Pulmonary artery endothelial cell (primary cell): ENCODE data around the gene IMMP2L. TPM values are rescaled to one million over a fixed set of nuclear protein-coding genes. Genes with fewer than 3 reads are reported as not detected.

Source experiments
- DNase-seq: peaks from one replicate; pipeline ENCODE4 v3.0.0-alpha.2; 2011; ENCODE audit warnings: low read depth, low spot score
- total RNA-seq: library from RNA; depleted of rRNA; stranded (reverse); fragments of >200 nt; gene quantifications from 2 replicates; pipeline ENCODE4 v1.2.3, GENCODE V29; 2014

Gene IMMP2L
- total RNA-seq, 1 donor from 2014 or later = 9.6 TPM

DNA sequence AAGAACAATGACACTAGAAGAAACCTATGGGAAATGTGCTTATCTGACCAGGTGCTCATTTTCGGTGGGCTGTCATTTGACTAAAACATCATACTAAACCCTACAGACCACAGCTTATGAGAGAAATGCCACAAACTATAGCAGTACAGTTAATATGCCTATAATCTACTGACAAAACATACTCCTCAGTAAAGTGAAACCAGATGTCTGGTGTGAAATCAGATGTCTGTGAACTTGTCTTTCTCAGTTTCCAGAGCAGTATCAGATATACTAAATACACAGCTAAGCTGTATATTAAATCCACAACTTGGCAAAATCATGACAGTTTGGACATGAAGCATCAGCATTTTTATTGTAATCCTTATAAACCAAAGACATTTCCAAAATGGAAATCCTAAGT, 3.3 kb downstream of the IMMP2L start:
- DNase-seq = no peak

DNA sequence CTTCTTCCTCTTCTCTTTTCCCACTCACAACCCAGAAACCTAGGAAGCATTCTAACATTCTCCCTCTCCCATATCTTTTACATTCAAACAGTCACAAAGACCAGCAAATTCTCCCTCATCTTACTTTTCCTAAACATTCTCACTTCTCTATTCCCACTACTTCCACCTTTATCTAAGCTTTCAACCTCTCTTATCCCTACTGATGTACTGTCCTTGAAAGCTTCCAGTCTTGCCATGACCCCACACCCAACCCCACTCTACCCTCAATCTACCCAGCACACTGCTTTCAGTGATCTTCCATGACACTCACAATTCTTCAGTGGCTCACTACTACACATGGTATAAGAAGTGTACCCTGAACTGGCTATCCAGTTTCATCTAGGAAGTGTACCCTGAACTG, 5.3 kb downstream of the IMMP2L start:
- DNase-seq = no peak

DNA sequence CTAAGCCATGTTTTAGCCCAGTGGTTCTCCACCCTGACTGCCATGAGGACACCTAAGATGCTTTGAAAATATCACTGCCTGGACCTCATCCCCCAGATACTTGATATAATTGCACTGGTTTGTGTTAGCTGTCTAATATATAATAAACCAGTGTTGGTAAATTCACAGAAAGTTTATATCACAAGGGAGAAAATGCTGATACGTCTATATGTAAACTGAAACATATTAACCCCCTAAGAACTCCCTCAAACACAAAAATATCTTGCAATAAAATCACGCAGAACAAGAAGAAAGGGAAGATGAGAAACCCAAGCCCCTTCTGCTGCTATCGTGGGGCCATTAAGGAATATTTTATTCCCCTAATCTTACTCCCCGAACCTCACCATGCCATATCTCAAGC, 8.2 kb downstream of the IMMP2L start:
- no peak for DNase-seq

DNA sequence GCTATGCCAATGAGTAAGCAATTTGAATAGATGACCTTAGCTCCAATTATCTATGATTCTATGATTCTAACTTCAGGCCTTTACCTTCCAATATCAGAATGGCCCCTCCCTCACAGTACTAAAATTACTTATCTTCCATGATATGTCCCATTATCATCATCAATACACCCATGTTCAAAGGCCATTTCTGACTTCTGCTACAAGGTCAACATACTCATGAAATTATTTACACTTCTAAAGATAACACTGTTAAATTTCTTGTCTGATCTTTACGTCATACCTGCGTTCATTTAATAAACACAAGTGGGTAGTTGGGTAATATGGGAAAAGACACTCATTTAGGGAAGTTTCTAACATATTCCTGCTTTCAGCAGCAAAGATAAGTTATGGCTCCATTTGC, 21.2 kb downstream of the IMMP2L start:
- DNase-seq = no peak

DNA sequence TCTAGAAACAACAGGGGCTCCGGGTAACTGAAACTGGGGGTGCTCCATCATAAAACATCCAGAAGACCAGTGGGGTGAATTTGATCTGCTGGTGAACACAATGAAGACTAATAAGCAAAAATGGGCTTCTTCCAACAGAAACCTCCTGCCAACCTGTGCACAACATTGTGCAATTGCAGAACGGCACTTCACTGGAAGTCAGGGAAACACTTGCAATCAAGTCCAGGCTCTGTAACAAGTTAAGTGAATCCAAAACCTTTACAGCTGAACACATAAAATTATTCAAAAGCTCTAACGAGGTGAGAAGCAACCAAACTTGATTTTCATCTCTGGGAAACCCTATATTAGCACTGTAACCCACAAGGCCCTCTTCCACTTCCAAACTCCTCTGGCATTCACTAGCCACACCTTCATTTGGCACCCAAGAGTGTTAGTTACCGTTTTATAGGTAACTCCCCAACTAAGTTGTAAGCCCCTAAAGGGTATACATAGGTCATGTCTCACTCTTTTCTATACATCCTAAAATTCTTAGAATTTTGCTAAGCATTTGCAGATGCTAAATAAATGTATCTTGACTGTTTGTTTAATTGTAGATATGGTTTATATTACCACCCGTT, 22.0 kb downstream of the IMMP2L start:
- no peak for DNase-seq

DNA sequence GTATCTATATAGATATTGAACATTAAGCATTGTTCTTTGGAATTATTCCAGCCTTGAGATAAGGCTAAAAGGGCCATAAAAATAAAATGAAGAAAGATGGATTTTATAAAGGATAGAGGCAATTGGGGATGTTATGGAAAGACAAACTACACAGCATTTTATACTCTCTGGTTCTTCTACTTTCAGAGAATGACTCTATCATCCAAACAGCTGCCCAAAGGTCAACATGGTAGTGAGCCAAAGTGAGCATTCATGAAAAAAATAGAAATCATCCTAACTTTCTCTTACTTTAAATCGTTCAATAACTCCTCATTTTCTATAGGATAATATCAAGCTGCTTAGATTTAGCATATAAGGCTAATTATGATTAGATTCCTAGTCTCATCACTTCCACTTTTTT, 25.2 kb downstream of the IMMP2L start:
- DNase-seq = no peak

DNA sequence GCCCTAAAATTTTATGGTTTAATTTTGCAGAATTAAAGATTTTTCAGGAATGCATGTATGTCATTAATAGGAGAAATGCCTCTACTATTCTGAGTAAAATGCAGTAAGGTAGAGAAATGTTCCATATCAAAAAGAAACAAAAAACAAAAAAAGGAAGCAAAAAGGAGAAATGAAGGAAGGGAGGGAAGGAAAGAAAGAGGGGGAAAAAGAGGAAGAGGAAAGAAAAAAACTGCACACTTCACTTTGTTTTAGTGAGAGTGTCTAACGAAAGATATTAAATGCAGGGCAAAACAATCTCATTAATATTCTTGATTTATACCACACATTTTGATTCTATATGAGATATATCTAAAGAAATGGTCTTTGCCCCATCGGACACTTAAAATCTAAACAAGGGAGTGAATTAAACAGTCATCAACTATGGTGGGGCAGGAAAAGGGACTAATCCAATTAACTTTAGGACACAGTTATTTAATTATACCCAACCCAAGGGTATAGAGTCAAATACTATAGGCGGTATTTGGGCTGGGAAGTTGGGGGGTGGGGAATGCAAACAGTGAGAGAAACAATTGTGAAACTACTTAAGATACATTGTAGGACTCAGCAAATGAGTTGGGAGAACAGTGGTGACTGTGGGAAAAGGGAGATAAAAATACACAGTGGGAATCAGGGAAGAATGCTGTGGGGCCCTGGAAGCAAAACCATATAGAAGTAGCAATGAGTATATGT, 27.0 kb downstream of the IMMP2L start:
- no peak for DNase-seq

DNA sequence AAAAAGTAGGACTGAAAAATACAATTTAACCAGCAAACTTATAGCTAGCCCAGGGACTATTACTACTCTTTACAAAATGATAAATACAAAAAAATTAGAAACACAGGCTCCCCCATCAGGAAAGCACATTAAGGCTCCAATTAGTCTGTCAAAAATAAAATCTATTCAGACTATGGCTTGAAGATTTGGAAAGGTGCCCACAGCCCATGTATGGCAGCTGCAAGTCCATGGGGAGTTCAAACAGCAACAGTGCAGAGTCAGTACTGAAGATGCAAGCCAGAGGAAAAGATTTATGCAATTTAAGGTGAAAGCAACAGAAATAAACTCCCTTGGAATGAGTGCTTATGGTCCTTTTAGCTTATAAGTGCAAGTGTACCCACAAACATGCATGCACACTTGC, 29.7 kb downstream of the IMMP2L start:
- no peak for DNase-seq

DNA sequence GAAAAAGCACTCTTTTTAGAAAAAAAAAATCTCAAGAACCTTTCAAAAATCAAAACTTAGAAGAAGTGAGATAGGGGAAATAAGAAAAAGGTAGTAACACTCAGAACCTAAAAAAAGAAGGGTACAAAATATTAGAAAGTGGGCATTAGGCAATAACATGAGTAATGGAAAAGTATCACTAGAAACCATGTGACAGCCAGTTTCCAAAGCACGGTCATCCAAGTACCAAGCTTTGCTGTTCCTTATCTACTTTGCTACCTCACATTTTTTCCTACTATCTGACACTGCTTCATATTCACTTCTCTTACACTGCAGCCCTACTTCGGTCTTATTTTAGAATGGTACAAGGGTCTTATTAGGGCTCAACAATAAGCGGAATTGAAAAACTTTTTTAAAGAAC, 30.3 kb downstream of the IMMP2L start:
- DNase-seq = no peak

DNA sequence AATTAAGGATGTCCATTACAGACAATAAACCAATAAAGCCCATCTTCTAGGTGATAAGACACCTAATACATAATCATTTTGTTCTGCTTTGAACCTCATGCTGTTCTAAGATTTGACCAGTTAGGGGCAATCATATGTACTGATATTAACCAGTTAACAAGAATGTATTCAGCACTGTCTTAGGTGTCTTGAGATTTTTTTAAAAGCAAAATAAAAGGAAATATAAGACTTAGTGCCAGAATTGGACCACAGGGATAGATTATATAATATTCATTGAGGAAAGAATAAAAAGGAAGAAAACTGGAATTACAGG, 32.0 kb downstream of the IMMP2L start:
- DNase-seq = no peak

DNA sequence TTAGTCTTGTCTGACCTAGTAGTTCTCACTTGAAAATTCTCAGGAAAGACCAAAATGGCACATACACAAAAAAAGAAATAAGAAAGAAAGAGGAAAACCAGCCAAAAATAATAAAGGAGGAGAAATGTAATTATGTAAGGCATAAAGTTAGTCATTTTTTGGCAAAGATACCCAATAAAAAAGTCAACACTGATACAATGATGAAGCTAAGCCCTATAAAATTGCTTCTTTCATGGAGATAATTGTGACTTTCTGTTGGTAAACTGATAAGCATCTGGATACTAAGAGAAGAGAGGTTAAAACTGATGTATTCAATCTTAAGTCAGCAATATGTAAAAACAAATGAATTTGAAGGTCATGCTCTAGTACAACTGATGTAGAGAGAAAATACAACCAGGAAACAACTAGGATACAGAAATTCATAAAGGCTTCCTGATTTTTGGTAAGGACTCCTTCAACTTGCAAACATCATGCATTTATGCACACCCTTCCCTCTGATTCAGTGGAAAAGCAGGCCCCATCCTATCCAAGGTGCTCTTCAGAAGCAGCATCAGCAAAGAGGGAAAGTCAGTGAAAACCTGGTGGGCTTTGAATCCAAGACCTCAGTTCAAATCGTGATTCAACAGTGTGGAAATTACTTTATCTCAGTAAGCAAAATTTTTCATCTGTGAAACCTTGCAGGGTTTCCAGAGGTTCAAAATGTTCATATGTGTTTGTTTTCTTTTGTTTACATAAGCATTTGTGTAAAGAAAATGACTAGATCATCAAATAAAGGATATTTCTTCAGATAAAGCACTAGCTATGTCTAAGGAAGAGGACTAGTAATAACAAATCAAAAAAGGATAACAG, 32.6 kb downstream of the IMMP2L start:
- DNase-seq = peak; percentile 3

DNA sequence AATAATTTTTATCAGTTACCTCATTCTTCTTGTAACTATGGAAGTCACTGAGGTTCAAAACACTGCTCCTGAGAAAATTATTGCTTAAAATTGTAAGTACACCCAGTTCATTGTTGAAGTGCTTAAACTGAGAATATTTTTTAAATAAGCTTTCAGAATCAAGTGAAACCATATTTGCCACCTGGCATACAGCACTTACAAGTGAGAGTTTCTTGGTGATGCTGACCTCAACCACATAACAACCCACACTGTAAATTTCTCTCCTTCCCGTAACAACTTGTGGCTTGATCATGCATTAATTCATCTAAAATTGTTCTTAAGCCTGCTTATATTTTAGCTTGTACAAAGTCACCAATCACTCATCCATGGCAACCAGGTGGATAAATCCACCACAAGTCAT, 34.0 kb downstream of the IMMP2L start:
- DNase-seq = no peak

DNA sequence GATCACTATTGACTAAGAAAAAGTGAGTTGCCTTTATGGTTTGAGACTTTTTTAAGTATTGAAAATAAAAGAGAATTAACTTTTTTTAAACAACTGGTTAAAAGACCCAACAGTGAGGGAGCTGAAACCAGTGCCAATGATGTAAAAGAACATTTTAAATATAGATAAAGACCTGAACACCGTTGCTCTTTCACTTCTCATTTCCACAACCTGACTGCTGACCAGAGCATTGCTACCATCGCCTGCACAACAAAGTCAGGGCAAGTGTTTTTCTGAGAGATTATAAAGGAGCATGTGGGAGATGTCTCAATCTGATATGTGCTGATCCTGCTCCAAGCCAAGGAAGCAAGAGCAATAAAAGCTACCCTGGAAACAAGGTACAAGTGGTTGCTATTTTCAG, 34.7 kb downstream of the IMMP2L start:
- DNase-seq = no peak

DNA sequence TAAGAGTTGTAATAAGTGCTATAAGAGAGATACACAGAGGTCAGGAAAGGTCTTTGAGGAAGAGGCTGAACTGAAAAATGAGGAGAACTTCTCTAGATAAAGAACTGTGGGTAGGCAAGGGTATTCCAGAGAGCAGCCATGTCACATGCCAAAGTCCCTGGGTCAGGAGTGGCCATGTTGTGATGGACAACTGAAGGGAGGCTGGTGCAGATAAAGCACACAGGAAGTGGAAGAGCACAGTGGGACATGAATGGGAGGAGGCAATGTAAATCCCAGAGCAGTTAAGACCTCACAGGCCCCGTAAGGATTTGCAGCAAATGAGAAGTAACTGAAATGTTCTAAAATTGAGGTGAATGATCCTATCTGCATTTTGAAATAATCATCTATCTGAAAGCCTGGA, 37.2 kb downstream of the IMMP2L start:
- no peak for DNase-seq

DNA sequence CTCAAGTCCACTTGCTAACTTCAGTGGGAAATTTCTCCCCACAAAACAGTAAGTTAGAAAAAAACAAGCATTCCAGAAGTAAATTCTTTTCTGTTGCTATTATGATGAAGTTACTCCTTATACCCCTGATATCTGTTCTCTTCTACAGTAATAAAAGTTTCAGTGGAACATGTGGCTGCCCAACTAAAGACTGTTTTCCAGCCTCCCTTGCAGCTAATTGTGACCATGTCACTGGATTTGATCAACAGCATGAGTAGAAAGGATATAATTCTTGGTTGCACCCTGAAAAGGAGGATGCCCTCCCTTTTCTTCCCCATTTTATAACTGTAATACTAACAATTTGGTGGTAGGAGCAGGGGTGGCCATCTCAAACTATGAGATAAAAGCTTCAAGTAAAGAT, 40.6 kb downstream of the IMMP2L start:
- DNase-seq = no peak

DNA sequence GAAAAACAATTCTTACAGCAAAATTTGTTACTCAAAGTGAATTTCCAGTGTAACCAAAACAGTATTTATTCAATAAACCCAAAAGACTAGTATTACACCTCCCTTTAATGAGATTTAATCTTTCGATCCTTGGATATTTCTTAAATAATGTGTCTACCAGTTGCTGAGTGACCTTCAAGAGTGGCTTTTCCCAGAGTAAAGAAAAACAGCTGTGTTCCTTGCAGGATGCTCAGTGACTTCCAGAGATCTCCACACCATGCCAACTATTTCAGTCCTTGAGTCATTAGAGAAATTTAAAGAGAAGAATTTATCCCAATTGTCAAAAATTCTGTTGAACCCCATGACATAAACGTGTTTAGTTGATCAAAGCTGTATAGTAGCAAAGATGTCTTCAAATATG, 44.0 kb downstream of the IMMP2L start:
- no peak for DNase-seq

DNA sequence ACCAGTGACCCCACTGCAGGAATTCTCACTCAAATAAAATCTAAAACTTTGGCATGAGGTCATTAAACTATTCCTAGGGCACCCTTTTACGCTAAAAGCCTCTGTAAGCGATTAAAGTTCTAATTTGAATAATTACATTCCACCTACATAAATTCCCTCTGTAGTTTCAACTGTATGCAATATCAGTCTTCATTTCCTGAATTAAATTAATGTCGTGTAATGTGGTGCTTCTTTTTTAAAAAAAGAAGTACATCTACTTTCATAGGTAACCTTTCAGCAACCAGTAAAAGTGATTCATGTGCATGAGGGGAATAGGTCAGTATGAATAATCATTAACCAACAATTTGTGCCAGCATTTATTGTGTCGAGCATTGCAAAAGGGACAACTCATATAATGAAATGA, 44.7 kb downstream of the IMMP2L start:
- DNase-seq = no peak

DNA sequence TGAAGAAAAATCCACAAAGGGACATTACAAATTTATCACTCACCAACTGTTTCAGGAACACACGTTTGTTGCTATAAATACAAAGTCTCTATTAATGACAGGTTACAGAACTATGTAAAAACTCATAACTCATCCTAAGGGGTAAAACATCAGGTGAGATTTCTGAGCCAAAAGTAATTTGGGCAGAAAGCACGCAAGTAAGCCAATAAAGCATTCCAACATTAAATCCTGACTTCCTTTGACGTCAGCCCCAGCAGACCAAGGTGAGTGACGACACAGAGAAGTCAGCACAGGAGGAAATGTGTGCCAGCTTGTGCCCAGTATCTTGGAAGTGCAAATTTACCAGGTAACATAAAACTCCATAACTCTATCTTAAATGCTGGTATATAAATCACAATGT, 45.7 kb downstream of the IMMP2L start:
- no peak for DNase-seq

DNA sequence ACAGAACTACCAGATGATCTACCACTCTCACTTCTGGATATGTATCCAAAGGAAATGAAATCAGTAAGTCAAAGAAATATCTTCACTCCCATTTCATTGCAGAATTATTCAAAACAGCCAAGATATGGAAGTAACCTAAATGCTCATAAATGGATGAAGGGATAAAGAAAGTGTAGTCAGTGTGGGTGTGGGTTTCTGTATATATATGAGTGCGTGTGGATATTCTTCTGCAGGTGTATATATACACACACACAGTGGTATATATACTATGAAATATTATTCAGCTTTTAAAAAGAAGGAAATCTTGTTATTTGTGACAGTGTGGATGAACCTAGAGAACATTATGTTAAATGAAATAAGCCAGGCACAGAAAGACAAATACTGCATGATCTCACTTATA, 48.7 kb downstream of the IMMP2L start:
- DNase-seq = no peak

DNA sequence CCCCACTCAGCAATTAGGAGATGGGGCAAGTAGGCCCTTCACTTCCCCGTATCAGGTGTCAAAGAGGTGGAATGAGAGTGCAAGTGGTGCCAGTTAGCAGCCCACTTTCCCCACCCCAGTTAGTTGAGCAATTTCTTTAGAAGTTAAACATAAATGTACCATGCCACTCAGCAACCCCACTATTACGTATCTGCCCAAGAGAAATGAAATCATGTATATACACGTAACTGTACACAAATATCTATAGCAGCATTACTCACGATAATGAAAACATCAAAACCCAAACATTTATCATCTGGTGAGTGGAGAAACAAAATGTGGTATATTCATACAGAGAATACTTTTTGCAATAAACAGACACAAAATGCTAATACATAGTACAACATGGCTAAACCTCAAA, 50.4 kb downstream of the IMMP2L start:
- no peak for DNase-seq

DNA sequence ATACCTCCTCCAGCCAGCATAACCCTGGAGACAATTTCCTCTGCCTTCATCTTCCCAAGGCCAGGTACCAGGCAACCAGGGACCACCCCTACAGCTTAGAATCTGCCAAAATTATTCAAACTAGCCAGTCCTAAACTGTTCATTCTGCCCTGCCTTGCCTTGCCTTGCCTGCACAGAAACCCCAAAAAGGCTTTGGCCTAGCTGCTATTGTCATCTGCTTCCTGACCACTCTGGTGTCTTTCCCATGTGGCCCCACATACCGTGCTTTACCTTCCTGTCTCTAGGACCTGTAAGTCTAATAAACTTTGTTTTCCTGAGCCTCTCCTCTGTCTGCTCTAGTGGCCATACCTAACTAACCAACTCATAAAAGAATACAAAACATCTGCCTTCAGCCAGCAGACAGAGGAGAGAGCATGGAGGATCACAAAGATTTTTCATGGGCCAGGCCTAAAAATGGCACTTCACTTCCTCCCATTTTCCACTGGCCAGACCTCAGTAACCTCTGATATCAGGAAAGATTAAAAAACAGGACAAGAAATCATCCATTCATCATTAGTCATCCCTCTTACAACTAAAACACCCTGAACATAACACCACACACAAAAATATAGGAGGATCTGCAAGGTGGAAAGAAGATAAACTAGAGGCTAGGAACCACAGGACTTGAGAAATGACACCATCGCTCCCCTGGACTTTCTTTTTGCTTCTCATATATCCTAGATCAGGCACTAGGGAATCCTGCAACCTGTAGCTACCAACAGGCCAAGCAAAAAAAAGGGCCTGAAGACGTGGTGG, 51.5 kb downstream of the IMMP2L start:
- no peak for DNase-seq

DNA sequence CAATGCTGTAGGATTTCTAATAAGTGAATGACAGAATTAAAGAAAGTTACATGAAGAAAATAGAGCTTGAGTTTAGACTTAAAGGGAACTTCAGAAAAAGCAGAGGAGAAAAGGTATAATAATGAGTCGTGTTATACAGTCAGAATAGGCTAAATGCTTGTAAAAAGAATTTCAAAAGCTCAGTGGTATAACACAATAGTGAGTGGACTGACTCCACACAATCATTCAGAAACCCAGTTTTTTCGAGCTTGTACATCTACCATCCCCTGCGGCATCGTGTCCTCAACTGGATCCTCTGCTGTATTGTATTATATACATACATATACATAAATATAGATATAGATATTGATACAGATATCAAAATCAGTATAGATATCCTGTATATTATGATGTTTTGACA, 52.2 kb downstream of the IMMP2L start:
- no peak for DNase-seq
